ENCODE data around the gene KRT75.

The KRT75 gene

GRCh38 chr12:52436000-52436827, 2.0 kb upstream of the KRT75 start:
- no peak for DNase-seq
- TF ChIP-seq POLR2A (IDR thresholded peaks at IDR 0.05; ENCODE audit: low read length) (no peak), GATA1 (IDR thresholded peaks at IDR 0.05; ENCODE audit: low read depth, low read length) (no peak)

- TF ChIP-seq GATA1 (IDR thresholded peaks at IDR 0.05; ENCODE audit: low read depth, low read length) (no peak), POLR2A (IDR thresholded peaks at IDR 0.05; ENCODE audit: low read length) (no peak)
- DNase-seq: no peak
Measured at GRCh38 chr12:52435659-52435999, 1.5 kb upstream of the KRT75 start.

DNA sequence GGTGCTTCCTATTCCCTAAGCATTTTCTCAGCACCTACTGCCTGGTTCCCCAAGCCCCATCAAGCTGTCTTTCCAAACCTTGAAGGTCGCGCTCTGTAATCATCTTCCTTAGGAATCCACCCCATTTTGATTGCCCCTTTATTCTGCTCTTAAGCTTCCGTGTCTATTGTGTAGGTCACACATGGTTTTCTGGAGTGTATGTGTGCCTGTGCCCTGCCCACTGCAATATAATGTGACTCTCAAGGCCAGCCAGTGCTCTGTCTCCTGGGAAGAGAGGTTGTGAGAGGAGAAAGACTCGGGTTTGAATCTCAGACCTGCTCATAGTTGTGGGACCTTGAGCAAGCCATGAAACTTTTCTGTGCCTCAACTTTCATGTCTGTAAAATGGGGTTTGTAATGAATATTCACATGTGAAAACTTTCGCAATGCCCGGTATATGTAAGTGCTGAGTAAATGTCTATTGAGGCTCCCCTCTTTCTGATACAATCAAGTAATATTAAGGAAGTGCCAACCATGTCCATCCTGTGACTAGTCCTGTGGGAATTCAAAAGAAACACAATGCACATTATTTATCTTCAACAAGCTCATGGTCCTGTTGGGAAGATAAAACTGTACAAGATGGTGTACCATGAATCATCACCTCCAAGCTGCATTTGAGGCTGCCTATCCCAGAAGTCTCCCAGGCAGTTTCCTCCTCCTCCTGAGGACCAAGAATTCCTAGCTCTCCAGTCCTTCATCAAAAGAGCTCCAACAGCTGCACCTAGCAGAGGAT, 774 bp upstream of the KRT75 start:
- TF ChIP-seq GATA1 (IDR thresholded peaks at IDR 0.05; ENCODE audit: low read depth, low read length) (no peak), POLR2A (IDR thresholded peaks at IDR 0.05; ENCODE audit: low read length) (no peak)
- no peak for DNase-seq

DNA sequence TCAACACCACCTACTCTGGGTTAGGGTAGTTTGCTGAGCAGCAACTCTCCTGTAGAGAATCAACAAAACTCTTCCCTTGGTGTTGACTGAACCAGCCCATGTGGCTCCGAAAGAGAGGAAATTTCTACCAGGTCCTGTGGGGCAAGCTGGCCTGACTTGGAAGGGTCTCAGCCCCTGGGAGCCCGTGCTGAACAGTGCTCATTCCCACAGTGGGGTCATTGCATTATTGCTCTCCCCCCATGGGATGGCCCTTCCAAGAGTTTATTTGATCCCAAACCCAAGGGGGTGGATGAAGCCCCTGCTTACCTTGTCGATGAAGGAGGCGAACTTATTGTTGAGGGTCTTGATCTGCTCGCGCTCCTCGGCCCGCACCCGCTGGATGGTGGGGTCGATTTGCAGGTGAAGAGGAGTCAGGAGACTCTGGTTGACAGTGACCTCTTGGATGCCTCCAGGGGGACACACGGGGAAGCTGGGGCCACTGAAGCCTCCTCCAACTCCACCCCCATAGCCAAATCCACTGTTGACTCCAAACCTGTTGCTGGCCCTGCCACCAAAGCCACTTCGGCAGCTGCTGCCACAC, 580 bp downstream of the KRT75 start:
- DNase-seq: no peak
- TF ChIP-seq GATA1 (IDR thresholded peaks at IDR 0.05; ENCODE audit: low read depth, low read length) (no peak), POLR2A (IDR thresholded peaks at IDR 0.05; ENCODE audit: low read length) (no peak)

GRCh38 chr12:52432559-52433207, 1.5 kb downstream of the KRT75 start:
- DNase-seq: no peak
- TF ChIP-seq POLR2A (IDR thresholded peaks at IDR 0.05; ENCODE audit: low read length): no peak
- no peak for TF ChIP-seq GATA1 (IDR thresholded peaks at IDR 0.05; ENCODE audit: low read depth, low read length)

GRCh38 chr12:52428121-52428520, 6.0 kb downstream of the KRT75 start:
- TF ChIP-seq GATA1 (IDR thresholded peaks at IDR 0.05; ENCODE audit: low read depth, low read length) (no peak), POLR2A (IDR thresholded peaks at IDR 0.05; ENCODE audit: low read length) (no peak)
- DNase-seq: no peak

GRCh38 chr12:52427083-52427482, 7.1 kb downstream of the KRT75 start:
- DNase-seq: no peak
- TF ChIP-seq GATA1 (IDR thresholded peaks at IDR 0.05; ENCODE audit: low read depth, low read length): no peak
- TF ChIP-seq POLR2A (IDR thresholded peaks at IDR 0.05; ENCODE audit: low read length): no peak

DNA sequence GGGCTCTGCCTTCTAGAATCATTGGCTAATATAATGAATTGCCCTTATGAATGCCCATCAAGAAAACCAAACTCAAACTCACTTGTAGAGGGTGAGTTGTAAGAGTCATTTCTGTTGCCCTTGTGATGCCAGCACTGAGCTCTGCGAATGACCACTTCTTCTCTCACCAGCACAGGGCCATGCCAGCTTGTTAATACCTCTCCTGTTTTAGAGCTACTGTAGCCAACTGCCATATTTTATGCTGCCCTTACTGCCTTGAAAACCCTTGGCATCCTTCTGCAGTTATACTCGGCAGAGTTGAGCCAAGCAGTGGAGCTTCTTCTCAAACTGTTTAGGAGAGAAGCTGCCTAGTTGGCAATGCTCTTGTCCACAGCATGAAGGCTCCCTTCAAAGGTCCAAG, 8.1 kb downstream of the KRT75 start:
- no peak for DNase-seq
- TF ChIP-seq GATA1 (IDR thresholded peaks at IDR 0.05; ENCODE audit: low read depth, low read length): no peak
- TF ChIP-seq POLR2A (IDR thresholded peaks at IDR 0.05; ENCODE audit: low read length): no peak

GRCh38 chr12:52425466-52425865, 8.7 kb downstream of the KRT75 start:
- no peak for TF ChIP-seq GATA1 (IDR thresholded peaks at IDR 0.05; ENCODE audit: low read depth, low read length)
- no peak for TF ChIP-seq POLR2A (IDR thresholded peaks at IDR 0.05; ENCODE audit: low read length)
- DNase-seq: no peak

DNA sequence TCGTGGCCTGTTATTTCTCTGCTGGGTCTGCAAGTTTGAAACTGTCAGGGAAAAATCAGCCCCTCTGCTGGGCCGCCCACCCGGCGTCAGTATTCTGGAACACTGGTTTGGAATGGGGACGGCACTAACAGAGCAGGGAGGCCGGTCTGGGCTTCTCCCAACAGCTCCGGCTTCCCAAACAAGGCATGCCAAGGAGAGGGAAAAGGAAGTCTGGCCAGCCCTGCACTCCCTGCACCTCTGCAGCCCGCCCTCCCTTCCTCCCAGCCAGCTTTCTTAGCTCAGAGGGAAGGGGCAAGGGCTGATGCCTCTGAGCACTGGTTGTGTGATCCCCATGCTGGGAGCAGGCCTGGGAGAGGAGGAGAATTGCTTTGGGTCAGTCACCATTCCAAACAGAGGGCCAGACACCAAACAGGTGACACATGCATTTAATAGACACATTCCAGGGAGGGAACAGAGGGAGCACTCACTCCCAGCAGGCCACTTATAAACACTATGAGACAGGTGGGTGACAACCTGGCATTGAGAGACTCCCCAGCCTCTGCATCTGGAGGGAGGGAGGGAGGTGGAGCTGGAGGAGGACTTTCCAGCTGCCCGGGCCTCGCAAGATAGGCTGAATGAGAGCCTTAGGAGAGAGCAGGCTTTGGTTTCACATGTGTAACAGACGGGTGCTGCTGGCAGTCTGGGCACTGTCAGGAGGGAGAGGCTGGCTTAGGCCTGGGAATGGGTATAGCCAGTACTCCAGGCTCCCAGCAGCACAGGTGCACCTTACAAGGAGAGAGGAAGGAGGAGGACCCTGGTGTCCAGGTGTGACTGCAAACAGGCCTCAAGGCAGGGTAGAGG, 10.3 kb downstream of the KRT75 start:
- TF ChIP-seq POLR2A (IDR thresholded peaks at IDR 0.05; ENCODE audit: low read length): no peak
- no peak for TF ChIP-seq GATA1 (IDR thresholded peaks at IDR 0.05; ENCODE audit: low read depth, low read length)
- DNase-seq: no peak

- no peak for TF ChIP-seq GATA1 (IDR thresholded peaks at IDR 0.05; ENCODE audit: low read depth, low read length)
- TF ChIP-seq POLR2A (IDR thresholded peaks at IDR 0.05; ENCODE audit: low read length): no peak
- no peak for DNase-seq
Measured at GRCh38 chr12:52423035-52423434, 11.1 kb downstream of the KRT75 start.

DNA sequence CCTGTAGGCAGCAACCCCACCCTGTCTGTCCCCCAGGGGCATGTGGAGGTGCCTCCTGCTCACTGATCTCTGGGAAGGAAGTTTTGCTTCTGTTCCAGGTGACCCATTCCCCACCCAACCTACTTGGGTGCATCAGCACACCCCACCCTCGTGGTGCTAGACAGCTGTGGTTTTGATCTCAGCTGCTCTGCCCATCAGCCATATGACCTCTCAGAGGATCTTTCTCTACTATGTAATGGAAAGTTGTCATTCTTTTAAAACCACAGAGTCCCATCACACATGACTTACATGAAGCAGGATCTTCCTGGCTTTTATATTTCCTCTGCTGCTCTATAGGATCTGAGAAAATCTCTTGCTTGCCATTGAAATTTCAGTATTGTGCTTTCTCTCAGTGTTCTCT, 14.5 kb downstream of the KRT75 start:
- TF ChIP-seq GATA1 (IDR thresholded peaks at IDR 0.05; ENCODE audit: low read depth, low read length) (no peak), POLR2A (IDR thresholded peaks at IDR 0.05; ENCODE audit: low read length) (no peak)
- no peak for DNase-seq

DNA sequence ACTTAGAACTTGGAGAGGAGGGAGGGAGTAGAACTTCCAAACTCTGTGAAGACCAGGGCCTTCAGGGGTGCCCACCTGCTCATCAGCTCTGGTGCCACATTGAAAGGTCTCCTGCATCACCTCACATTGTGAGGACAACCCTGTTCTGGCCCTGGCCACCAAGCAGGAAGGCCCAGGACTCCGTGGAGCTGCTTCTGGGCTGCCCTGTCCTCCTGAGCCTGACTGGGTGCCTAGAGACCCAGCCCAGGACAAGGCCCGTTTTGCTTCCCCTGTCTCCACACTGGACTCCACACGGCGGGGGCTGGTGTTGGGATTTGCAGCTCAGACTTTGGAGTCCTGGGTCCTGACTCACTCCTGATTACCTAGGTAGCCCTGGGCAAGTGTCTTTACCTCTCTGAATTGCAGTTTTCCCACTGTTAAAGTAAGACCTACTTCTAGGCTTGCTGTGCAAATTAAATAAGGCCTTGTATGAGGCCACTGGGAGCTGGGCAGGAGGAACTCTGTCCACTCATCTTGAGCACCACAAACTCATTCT, 15.5 kb downstream of the KRT75 start:
- TF ChIP-seq GATA1 (IDR thresholded peaks at IDR 0.05; ENCODE audit: low read depth, low read length) (no peak), POLR2A (IDR thresholded peaks at IDR 0.05; ENCODE audit: low read length) (no peak)
- DNase-seq: no peak

Data from erythroblast (primary cell).